Body of pancreas (tissue), 4 donors: Measurements from ENCODE around the gene GOLGA8S.
"Not testable (repeated sequence)": the region's sequence is repeated elsewhere in the genome, so short reads cannot be mapped to it uniquely, and the experiment has no call there.

ENCODE experiments used
- POLR2A ChIP-seq, 3 donors: fragments of 450-650 bp; IDR thresholded peaks; one replicate each; pipeline ENCODE4 v1.6.1; 2016; ENCODE audit warnings: antibody characterized with exemption in 3 of 3, mild to moderate bottlenecking in 2 of 3
- TF ChIP-seq, protein P1 (sequence below), 7 experiments: fragments of 450-650 bp in 4 of 7; fragments of 200-600 bp in 3 of 7; sonication (generic) in 3 of 7; IDR thresholded peaks; one replicate each; pipeline ENCODE4 v1.5.1; 2016 to 2019; ENCODE audit warnings: antibody characterized with exemption in 7 of 7

DNA sequence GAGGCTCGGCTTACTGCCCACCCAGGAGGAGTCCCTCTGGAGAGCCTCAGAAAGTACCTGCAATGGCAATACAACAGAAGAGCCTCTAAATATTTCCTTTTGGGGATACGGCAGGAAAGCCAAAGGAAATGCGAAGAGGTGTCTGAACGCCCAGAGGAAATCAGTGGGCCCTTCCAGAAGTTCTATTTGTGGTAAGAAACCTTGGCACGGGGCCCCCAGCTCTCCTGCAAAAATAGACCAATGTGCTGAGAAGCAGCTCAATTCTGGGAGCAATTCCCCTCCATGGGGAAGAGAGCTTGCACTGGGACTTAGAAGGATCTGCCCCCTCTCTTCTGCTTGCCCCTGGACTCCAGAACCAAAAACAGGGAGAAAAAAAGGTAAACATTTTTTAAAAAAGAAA, 44.7 kb downstream of the GOLGA8S start:
- TF ChIP-seq, protein P1, sequence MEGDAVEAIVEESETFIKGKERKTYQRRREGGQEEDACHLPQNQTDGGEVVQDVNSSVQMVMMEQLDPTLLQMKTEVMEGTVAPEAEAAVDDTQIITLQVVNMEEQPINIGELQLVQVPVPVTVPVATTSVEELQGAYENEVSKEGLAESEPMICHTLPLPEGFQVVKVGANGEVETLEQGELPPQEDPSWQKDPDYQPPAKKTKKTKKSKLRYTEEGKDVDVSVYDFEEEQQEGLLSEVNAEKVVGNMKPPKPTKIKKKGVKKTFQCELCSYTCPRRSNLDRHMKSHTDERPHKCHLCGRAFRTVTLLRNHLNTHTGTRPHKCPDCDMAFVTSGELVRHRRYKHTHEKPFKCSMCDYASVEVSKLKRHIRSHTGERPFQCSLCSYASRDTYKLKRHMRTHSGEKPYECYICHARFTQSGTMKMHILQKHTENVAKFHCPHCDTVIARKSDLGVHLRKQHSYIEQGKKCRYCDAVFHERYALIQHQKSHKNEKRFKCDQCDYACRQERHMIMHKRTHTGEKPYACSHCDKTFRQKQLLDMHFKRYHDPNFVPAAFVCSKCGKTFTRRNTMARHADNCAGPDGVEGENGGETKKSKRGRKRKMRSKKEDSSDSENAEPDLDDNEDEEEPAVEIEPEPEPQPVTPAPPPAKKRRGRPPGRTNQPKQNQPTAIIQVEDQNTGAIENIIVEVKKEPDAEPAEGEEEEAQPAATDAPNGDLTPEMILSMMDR (IDR thresholded peaks at IDR 0.05): not testable (repeated sequence)
- not testable (repeated sequence) for TF ChIP-seq POLR2A (IDR thresholded peaks at IDR 0.05)
